Neural cell (in vitro differentiated cells): Measurements from ENCODE around the gene SETBP1. TPM values are rescaled to one million over a fixed set of nuclear protein-coding genes. Genes with fewer than 3 reads are reported as not detected.

Experiments
- H2AFZ ChIP-seq: fragments of 200-600, 300-800 bp; sonication (generic), shearing (Covaris generic); 2 replicates; pipeline ENCODE4 v1.6.0; 2014; ENCODE audit warnings: low read depth, mild to moderate bottlenecking, antibody characterized with exemption, low read length, moderate library complexity
- H3F3A ChIP-seq: fragments of 200-600 bp; shearing (Covaris generic); 2 replicates; pipeline ENCODE4 v1.6.1; 2016; ENCODE audit warnings: mild to moderate bottlenecking, moderate library complexity, mixed read lengths, antibody characterized with exemption, low read length; ENCODE audit not compliant: insufficient read depth, poor library complexity, severe bottlenecking
- H3K27ac ChIP-seq: fragments of 200-600, 300-800 bp; sonication (generic), shearing (Covaris generic); 2 replicates; pipeline ENCODE4 v1.5.1; 2014; ENCODE audit warnings: mild to moderate bottlenecking, low read length, moderate library complexity
- H3K27me3 ChIP-seq: fragments of 300-800, 200-600 bp; sonication (generic), shearing (Covaris generic); 2 replicates; pipeline ENCODE4 v1.6.0; 2014; ENCODE audit warnings: mild to moderate bottlenecking, low read depth, low read length, moderate library complexity; ENCODE audit not compliant: insufficient read depth
- H3K36me3 ChIP-seq: fragments of 300-800, 200-600 bp; sonication (generic), shearing (Covaris generic); 2 replicates; pipeline ENCODE4 v1.5.1; 2014; ENCODE audit warnings: mild to moderate bottlenecking, antibody characterized with exemption, low read length, moderate library complexity; ENCODE audit not compliant: insufficient read depth
- H3K4me2 ChIP-seq: fragments of 300-800, 200-600 bp; sonication (generic), shearing (Covaris generic); 2 replicates; pipeline ENCODE4 v1.6.0; 2014; ENCODE audit warnings: mild to moderate bottlenecking, low read length
- H3K4me3 ChIP-seq: fragments of 300-800, 200-600 bp; sonication (generic), shearing (Covaris generic); 2 replicates; pipeline ENCODE4 v1.5.1; 2014; ENCODE audit warnings: mild to moderate bottlenecking, low read length, moderate library complexity
- H3K79me2 ChIP-seq: fragments of 200-600 bp; shearing (Covaris generic); replicated peaks from 2 replicates; pipeline ENCODE4 v1.6.0; 2014; ENCODE audit warnings: mild to moderate bottlenecking, low read length, moderate library complexity; ENCODE audit not compliant: insufficient read depth
- H3K9ac ChIP-seq: fragments of 300-800, 200-600 bp; sonication (generic), shearing (Covaris generic); 2 replicates; pipeline ENCODE4 v1.6.1; 2016; ENCODE audit warnings: mild to moderate bottlenecking, low read length, mixed read lengths
- H3K9me2 ChIP-seq: fragments of 200-600 bp; shearing (Covaris generic); 2 replicates; pipeline ENCODE4 v1.6.1; 2016; ENCODE audit warnings: mild to moderate bottlenecking, low read length, mixed read lengths; ENCODE audit not compliant: insufficient read depth
- H3K9me3 ChIP-seq: fragments of 200-600, 300-800 bp; sonication (generic), shearing (Covaris generic); 2 replicates; pipeline ENCODE4 v1.6.1; 2016; ENCODE audit warnings: mild to moderate bottlenecking, mixed run types, low read length, moderate library complexity, mixed read lengths
- H4K20me1 ChIP-seq: fragments of 200-600 bp; shearing (Covaris generic); 2 replicates; pipeline ENCODE4 v1.6.1; 2016; ENCODE audit warnings: mild to moderate bottlenecking, mixed run types; ENCODE audit not compliant: insufficient read depth
- EP300 ChIP-seq: fragments of 450-650 bp; conservative IDR thresholded peaks from 2 replicates; pipeline ENCODE4 v1.6.1; 2014; ENCODE audit warnings: antibody characterized with exemption, mild to moderate bottlenecking, moderate library complexity; ENCODE audit not compliant: poor library complexity, severe bottlenecking
- EZH2 ChIP-seq: fragments of 200-600, 300-800 bp; shearing (Covaris generic), sonication (generic); IDR thresholded peaks from 2 replicates; pipeline ENCODE4 v1.6.1; 2014; ENCODE audit warnings: antibody characterized with exemption, low read length, borderline replicate concordance, mild to moderate bottlenecking; ENCODE audit not compliant: insufficient read depth, poor library complexity, severe bottlenecking
- MXI1 ChIP-seq: fragments of 450-650 bp; conservative IDR thresholded peaks from 2 replicates; pipeline ENCODE4 v1.6.1; 2014; ENCODE audit warnings: antibody characterized with exemption, mild to moderate bottlenecking; ENCODE audit not compliant: poor library complexity, severe bottlenecking
- POLR2AphosphoS5 ChIP-seq: IDR thresholded peaks from 2 replicates; pipeline ENCODE4 v1.6.1; 2012
- RAD21 ChIP-seq: fragments of 450-650 bp; conservative IDR thresholded peaks from 2 replicates; pipeline ENCODE4 v1.6.1; 2014; ENCODE audit warnings: antibody characterized with exemption, mild to moderate bottlenecking, moderate library complexity
- SMC3 ChIP-seq: fragments of 450-650 bp; conservative IDR thresholded peaks from 2 replicates; pipeline ENCODE4 v1.6.1; 2014; ENCODE audit warnings: antibody characterized with exemption, mild to moderate bottlenecking, moderate library complexity; ENCODE audit not compliant: poor library complexity
- TAF1 ChIP-seq: IDR thresholded peaks from 2 replicates; pipeline ENCODE4 v1.6.1; 2012; ENCODE audit warnings: low read depth
- polyA plus RNA-seq: library from polyadenylated mRNA; depleted of rRNA; stranded (reverse); fragments of >200 nt; gene quantifications from 2 replicates; pipeline ENCODE4 v1.2.3, GENCODE V29; 2014
- TF ChIP-seq, protein P1 (sequence below): IDR thresholded peaks from 2 replicates; pipeline ENCODE4 v1.6.1; 2012; ENCODE audit warnings: borderline replicate concordance
- TF ChIP-seq, protein P2 (sequence below): fragments of 450-650 bp; IDR thresholded peaks from 2 replicates; pipeline ENCODE4 v1.5.1; 2014; ENCODE audit warnings: antibody characterized with exemption, mild to moderate bottlenecking, moderate library complexity; ENCODE audit not compliant: poor library complexity, severe bottlenecking

The SETBP1 gene
- polyA plus RNA-seq, 1 donor from 2014 or later = 13.7 TPM

GRCh38 chr18:44889111-44889510, 208.4 kb downstream of the SETBP1 start:
- no peak overlapping the region for H3K4me3 ChIP-seq
- H2AFZ ChIP-seq = no peak overlapping the region
- H3K9me3 ChIP-seq = no peaks in the 10 kb centered on the region
- H3K27ac ChIP-seq = no peak overlapping the region
- H3K4me2 ChIP-seq = no peak overlapping the region
- peaks cover 4% of the 10 kb centered on the region for H3F3A ChIP-seq
- no peaks in the 10 kb centered on the region for H3K27me3 ChIP-seq
- no peaks in the 10 kb centered on the region for H3K79me2 ChIP-seq
- H4K20me1 ChIP-seq = no peaks in the 10 kb centered on the region
- no peaks in the 10 kb centered on the region for H3K9me2 ChIP-seq
- no peak overlapping the region for H3K9ac ChIP-seq
- TF ChIP-seq EZH2 = no peak
- no peak for TF ChIP-seq EP300
- TF ChIP-seq, protein P1, sequence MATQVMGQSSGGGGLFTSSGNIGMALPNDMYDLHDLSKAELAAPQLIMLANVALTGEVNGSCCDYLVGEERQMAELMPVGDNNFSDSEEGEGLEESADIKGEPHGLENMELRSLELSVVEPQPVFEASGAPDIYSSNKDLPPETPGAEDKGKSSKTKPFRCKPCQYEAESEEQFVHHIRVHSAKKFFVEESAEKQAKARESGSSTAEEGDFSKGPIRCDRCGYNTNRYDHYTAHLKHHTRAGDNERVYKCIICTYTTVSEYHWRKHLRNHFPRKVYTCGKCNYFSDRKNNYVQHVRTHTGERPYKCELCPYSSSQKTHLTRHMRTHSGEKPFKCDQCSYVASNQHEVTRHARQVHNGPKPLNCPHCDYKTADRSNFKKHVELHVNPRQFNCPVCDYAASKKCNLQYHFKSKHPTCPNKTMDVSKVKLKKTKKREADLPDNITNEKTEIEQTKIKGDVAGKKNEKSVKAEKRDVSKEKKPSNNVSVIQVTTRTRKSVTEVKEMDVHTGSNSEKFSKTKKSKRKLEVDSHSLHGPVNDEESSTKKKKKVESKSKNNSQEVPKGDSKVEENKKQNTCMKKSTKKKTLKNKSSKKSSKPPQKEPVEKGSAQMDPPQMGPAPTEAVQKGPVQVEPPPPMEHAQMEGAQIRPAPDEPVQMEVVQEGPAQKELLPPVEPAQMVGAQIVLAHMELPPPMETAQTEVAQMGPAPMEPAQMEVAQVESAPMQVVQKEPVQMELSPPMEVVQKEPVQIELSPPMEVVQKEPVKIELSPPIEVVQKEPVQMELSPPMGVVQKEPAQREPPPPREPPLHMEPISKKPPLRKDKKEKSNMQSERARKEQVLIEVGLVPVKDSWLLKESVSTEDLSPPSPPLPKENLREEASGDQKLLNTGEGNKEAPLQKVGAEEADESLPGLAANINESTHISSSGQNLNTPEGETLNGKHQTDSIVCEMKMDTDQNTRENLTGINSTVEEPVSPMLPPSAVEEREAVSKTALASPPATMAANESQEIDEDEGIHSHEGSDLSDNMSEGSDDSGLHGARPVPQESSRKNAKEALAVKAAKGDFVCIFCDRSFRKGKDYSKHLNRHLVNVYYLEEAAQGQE = no peak
- TF ChIP-seq RAD21 = no peak
- no peak for TF ChIP-seq POLR2AphosphoS5
- no peak for TF ChIP-seq TAF1
- TF ChIP-seq SMC3 = no peak
- TF ChIP-seq, protein P2, sequence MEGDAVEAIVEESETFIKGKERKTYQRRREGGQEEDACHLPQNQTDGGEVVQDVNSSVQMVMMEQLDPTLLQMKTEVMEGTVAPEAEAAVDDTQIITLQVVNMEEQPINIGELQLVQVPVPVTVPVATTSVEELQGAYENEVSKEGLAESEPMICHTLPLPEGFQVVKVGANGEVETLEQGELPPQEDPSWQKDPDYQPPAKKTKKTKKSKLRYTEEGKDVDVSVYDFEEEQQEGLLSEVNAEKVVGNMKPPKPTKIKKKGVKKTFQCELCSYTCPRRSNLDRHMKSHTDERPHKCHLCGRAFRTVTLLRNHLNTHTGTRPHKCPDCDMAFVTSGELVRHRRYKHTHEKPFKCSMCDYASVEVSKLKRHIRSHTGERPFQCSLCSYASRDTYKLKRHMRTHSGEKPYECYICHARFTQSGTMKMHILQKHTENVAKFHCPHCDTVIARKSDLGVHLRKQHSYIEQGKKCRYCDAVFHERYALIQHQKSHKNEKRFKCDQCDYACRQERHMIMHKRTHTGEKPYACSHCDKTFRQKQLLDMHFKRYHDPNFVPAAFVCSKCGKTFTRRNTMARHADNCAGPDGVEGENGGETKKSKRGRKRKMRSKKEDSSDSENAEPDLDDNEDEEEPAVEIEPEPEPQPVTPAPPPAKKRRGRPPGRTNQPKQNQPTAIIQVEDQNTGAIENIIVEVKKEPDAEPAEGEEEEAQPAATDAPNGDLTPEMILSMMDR = no peak
- no peak for TF ChIP-seq MXI1
- H3K36me3 ChIP-seq = peaks cover 4% of the 10 kb centered on the region

- Histone ChIP-seq H3K27ac (no peak overlapping the region), H3F3A (no peaks in the 10 kb centered on the region), H3K9me3 (no peaks in the 10 kb centered on the region)
Measured at GRCh38 chr18:44893045-44893706, 212.5 kb downstream of the SETBP1 start.

More at GRCh38 chr18:44893045-44893706, 212.5 kb downstream of the SETBP1 start:
- peaks cover 4% of the 10 kb centered on the region for H3K36me3 ChIP-seq
- no peak overlapping the region for H3K9ac ChIP-seq
- no peak overlapping the region for H2AFZ ChIP-seq
- no peaks in the 10 kb centered on the region for H3K9me2 ChIP-seq
- H4K20me1 ChIP-seq = no peaks in the 10 kb centered on the region
- no peaks in the 10 kb centered on the region for H3K27me3 ChIP-seq
- peaks cover 3% of the 10 kb centered on the region for H3K79me2 ChIP-seq
- no peak for TF ChIP-seq SMC3
- no peak for TF ChIP-seq RAD21
- TF ChIP-seq EZH2 = no peak
- no peak for TF ChIP-seq TAF1
- TF ChIP-seq POLR2AphosphoS5 = no peak
- TF ChIP-seq EP300 = no peak
- H3K4me2 ChIP-seq = no peak overlapping the region
- no peak overlapping the region for H3K4me3 ChIP-seq
